H54 (cell line): ENCODE data around the gene C9orf50.

Experiments
- DNase-seq: peaks from one replicate; pipeline ENCODE4 v3.0.0; 2011; ENCODE audit warnings: low spot score, mixed read lengths; ENCODE audit not compliant: insufficient read length
- FAIRE-seq: peaks from 3 replicates; lab custom pipeline; 2011; peaks lifted over from hg19 to GRCh38; lab: Jason Lieb, UNC
- POLR2A ChIP-seq: IDR thresholded peaks from 2 replicates; pipeline ENCODE4 v1.6.1; 2011; ENCODE audit warnings: low read depth, mild to moderate bottlenecking, low read length

C9orf50 gene

DNA sequence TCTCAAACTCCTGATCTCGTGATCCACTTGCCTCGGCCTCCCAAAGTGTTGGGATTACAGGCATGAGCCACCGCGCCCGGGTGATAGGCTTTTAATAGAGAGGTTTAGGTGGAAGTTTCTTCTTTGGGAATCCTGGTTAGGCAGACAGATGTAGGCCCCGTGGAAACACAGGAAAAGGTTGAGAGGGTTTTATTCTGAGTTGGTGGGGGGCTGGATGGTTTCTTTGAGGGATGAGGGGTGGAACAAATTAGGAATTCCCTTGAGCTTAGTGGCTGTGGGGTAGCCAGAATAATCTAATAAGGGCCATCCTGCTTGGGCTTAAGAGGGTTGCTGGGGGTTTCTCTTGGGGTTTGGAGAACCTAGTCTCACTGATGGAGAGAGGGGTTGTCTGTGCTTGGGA lies 30.4 kb downstream of the C9orf50 start:
- DNase-seq (no peak), FAIRE-seq (no peak)
- TF ChIP-seq POLR2A: no peak

GRCh38 chr9:129587487-129588262 lies 33.2 kb downstream of the C9orf50 start:
- FAIRE-seq: no peak
- no peak for TF ChIP-seq POLR2A
- no peak for DNase-seq

DNA sequence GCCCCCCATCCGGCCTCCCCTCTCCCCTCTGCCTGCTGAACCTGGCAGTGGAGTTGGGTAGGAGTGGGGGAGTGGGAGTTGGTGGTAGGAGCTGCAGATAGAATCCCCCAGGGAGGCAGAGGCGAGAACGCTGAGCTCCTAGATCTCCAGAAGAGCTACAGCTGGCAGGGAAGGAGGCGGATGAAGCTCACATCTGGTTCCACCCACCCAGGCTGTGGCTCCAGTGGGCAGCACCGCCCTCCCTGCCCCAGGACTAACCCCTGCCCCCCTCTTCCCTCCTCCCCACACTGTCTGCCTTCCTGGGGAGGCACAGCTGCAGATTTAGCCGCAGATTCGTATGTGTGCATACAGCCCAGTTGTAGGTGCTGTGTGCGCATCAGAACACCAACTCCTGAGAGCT lies 34.2 kb downstream of the C9orf50 start:
- DNase-seq (no peak), FAIRE-seq (no peak)
- no peak for TF ChIP-seq POLR2A

DNA sequence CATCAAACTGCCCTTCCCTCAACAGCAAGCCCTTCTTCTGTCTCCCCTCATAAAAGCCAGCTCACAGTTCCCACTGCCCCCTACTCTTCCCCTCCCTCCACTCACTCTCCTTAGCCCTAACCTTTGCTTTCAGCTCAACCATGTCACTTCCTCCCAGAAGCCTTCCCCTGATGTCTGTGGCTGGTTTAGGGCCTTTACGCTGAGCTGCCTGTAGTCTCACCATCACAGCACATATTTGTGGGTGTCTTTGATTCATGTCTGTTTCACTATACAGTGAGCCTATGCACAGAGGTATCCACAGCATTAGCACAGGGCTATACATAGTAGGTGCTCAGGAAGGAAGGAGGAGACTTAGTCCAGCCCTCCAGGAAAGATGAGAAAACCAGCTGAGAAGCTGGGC lies 34.7 kb downstream of the C9orf50 start:
- TF ChIP-seq POLR2A: no peak
- FAIRE-seq (no peak), DNase-seq (no peak)

DNA sequence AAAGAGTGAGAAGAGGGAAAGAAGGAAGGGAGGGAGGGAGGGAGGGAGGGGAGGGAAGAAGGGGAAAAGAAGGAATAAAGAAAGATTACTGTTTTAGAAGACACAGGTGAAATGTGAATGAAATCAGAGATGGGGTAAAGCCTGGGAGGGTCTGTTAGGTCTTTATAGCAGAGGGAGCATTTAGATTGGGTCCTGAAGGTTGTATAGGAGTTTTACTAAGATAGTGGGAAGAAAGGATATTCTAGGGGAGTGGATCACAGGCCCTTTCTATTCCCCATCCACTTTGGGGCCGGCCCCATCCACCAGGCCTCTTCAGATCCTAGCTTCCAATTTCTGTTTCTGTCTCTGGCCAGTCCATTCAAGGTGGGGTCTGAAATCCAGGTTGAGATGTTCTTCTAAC lies 35.5 kb downstream of the C9orf50 start:
- DNase-seq (no peak), FAIRE-seq (no peak)
- TF ChIP-seq POLR2A: no peak

- DNase-seq (peak; percentile 65), FAIRE-seq (peak; percentile 65)
- no peak for TF ChIP-seq POLR2A
Observed at GRCh38 chr9:129584136-129584535, 36.8 kb downstream of the C9orf50 start.

DNA sequence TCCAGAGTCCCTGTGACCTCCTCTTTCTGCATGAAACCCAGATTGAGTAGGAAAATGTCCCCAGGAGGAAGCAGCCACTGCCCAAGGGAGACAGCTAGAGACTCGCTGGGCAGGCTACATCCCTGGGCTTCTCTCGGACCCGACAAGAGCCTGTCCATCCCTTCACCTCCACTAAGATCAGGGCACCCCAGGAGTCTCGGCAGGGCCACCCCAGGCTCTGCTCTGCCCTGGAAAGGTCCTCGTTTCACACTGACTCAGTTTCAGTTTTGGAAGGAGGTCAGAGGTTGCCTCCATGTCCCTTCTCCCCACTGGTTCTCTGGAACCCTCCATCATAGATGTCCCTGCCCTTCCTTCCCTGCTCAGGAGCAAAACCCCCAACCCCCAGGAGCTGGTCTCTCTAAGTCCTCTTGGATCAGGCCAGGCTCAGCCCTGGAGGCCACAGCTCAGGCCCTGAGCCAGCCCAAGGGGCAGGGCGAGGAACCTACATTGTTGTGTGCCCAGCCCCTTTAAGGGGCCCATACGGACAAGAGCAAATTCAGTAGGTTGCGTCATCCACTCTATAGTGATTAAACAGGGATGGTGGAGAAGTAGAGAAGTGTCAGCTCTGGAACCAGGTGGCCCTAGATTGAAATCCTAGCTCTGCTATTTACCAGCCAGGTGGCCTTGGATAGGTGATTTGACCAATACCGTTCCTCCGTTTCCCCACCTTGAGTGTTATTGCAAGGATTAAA lies 37.4 kb downstream of the C9orf50 start:
- FAIRE-seq (no peak), DNase-seq (no peak)
- TF ChIP-seq POLR2A: no peak

DNA sequence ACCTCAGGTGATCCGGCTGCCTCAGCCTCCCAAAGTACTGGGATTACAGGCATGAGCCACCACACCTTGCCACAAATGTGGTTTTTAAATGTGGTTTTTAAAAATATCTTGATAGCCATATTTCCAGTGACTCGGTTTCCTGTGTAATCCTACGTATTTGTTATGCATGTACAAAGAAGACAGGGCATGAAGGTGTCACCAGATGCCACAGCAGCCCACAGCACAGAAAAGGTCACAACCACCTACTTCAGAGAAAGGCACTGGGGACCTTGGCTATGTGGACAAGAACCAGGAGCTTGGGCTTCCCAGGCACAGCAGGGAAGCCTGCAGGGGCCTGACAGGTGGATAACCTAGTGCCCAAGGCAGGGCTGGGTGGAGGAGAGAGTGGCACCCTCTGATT lies 38.0 kb downstream of the C9orf50 start:
- FAIRE-seq (no peak), DNase-seq (no peak)
- TF ChIP-seq POLR2A: no peak

- FAIRE-seq (no peak), DNase-seq (no peak)
- TF ChIP-seq POLR2A: no peak
Observed at GRCh38 chr9:129581505-129582189, 39.3 kb downstream of the C9orf50 start.

DNA sequence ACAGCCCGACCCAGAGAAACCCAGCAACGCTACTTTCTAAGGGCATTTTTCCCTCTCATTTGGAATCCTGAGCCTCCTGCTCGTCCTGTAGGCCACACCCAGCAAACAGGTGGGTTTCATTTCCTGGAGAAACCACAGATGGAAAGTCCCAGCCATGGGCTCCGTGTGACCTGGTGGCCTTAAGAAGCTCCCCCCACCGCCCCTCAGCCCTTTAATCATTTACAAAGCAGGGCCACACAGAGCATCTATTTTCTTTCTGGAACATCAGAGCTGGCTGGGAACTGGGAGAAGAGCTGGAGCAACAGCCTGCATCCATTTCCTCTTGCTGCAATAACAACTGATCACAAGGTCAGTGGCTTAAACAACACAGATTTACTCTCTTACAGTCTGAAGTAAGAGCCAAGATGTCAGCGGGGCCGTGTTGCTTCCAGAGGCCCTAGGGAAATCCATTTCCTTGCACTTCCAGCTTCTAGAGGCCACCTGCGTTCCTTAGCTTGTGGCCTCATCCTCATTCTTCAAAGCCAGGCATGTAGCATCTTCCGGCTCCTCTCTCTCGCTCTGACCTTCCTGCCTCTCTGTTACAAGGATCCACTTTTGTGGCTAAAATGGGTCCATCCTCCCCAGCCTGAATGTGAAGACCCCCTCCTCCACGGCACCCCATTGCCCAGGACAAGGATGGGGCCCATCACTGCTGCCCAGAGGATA lies 40.5 kb downstream of the C9orf50 start:
- FAIRE-seq: no peak
- DNase-seq: no peak

DNA sequence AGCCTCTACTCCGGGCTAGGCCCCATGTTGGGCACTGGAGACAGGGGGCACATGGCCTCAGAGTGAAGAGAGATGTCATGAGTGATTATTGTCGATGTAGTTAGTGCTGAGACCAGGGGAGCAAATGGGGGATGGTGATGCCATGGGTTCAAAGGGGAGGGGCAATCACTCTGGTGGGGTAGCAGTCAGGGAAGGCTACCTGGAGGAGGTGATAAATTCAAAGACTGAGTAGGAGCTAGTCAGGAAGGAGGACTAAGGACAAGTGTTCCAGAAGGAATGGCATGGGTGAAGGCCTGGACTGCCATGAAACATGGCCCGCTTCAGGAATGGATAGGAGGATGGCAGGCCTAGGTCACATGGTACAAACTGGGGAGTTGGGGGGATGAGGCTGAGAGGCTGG lies 41.6 kb downstream of the C9orf50 start:
- no peak for FAIRE-seq
- DNase-seq: no peak
- TF ChIP-seq POLR2A: no peak

More for the DNA sequence above, 40.5 kb downstream of the C9orf50 start:
- TF ChIP-seq POLR2A: no peak

DNA sequence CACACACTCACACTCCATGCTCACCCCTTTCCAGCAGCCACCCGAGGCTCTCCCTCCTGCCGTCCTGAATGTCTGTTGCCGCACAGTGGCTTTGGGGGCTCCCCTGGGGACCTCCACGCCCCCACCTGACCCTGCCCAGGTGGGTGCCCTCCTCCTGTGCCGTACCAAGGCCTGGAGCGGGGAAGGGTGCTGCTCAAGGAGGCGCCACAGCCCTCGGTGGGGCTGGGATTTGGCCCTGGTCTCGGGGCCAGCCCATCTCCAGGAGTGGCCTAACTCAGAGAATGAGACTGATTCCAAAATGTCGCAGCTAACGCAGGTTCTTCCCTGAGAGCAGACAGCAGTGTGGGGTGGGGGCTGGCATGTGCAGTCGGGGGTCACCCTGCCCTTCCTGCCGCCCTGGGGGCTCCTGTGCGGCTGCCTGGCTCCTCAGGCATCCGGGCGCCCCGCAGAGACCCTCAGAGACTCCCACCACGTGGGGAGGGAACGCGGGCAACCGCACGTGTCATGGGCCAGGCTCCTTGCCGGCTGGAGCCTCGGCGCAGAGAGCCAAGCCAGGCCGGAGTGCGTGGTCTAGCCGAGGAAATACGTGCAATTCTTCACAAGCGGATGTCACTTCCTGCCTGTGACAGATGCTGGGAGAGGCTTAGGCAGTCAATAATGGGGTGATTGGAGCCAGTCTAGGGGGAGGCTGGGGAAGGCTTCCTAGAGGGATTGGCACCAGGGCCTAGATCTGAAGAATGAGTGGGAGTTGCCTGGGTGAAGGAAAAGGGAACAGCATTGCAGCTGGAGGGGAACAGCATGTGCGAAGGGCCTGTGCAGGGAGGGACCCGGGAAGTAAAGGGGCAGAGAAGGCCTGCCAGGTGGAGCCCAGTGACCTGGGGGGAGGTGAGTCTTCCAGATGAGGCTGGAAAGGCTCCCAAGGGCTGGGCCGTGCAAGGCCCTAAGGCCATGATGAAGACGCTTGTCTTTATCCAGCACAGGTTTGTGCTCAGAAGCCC lies 44.1 kb downstream of the C9orf50 start:
- FAIRE-seq: no peak
- TF ChIP-seq POLR2A: no peak
- no peak for DNase-seq

DNA sequence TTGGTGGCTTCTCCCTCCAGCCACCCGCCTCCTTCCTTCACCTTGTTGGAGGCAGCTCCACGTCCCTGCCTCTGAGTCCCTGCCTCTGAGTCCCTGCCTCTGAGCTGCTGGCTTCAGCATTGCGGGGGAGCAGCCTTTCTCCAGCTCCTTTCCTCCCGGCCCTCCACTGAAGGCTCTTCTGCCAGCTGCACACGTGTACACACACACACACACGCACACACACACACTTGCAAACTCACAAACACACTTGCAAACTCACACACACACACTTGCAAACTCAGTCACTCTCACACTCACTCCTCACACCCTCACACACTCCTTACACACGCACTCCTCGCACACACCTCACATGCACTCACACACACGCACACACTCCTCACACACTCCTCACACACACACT lies 45.1 kb downstream of the C9orf50 start:
- TF ChIP-seq POLR2A: no peak
- FAIRE-seq: no peak
- DNase-seq: no peak
